OCI-LY7 (cell line): Measurements from ENCODE around the gene KREMEN2.

Experiments
- EZH2phosphoT487 ChIP-seq: fragments of 200-600 bp; sonication (generic); IDR thresholded peaks from 2 replicates; pipeline ENCODE4 v1.6.1; 2018; ENCODE audit warnings: low read depth, borderline replicate concordance, mild to moderate bottlenecking, mixed run types, antibody characterized with exemption, low read length, moderate library complexity, mixed read lengths
- TF ChIP-seq, protein P1 (sequence below): fragments of 200-600 bp; sonication (generic); conservative IDR thresholded peaks from 2 replicates; pipeline ENCODE4 v1.5.1; 2014; ENCODE audit warnings: mild to moderate bottlenecking, antibody characterized with exemption, low read length, moderate library complexity, mixed read lengths

- TF ChIP-seq, protein P1, sequence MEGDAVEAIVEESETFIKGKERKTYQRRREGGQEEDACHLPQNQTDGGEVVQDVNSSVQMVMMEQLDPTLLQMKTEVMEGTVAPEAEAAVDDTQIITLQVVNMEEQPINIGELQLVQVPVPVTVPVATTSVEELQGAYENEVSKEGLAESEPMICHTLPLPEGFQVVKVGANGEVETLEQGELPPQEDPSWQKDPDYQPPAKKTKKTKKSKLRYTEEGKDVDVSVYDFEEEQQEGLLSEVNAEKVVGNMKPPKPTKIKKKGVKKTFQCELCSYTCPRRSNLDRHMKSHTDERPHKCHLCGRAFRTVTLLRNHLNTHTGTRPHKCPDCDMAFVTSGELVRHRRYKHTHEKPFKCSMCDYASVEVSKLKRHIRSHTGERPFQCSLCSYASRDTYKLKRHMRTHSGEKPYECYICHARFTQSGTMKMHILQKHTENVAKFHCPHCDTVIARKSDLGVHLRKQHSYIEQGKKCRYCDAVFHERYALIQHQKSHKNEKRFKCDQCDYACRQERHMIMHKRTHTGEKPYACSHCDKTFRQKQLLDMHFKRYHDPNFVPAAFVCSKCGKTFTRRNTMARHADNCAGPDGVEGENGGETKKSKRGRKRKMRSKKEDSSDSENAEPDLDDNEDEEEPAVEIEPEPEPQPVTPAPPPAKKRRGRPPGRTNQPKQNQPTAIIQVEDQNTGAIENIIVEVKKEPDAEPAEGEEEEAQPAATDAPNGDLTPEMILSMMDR, result no peak
- no peak for TF ChIP-seq EZH2phosphoT487
Measured at GRCh38 chr16:2926650-2926999, 37.5 kb upstream of the KREMEN2 start.
